ENCODE measurements around the gene SP5.

SP5 gene

GRCh38 chr2:170695521-170696410 lies 19.4 kb upstream of the SP5 start:
- Histone ChIP-seq H3K79me2 (ENCODE audit: low read length) (no peaks in the 10 kb centered on the region), H3K9me2 (replicated peaks; ENCODE audit: insufficient read depth, low read length) (no peaks in the 10 kb centered on the region), H3K27ac (ENCODE audit: low read length) (no peak overlapping the region), H2AFZ (ENCODE audit: low read length) (no peak overlapping the region), H3F3A (ENCODE audit: insufficient read depth, low read length) (no peaks in the 10 kb centered on the region), H4K20me1 (ENCODE audit: insufficient read depth, low read length) (no peaks in the 10 kb centered on the region), H3K27me3 (replicated peaks; ENCODE audit: insufficient read depth, low read length) (no peaks in the 10 kb centered on the region), H3K9ac (ENCODE audit: low read length) (no peak overlapping the region), H3K4me1 (ENCODE audit: low read length) (no peaks in the 10 kb centered on the region), H3K4me2 (ENCODE audit: low read depth, low read length) (no peak overlapping the region), H3K9me3 (replicated peaks; ENCODE audit: insufficient read depth, low read length) (no peaks in the 10 kb centered on the region), H3K36me3 (replicated peaks; ENCODE audit: insufficient read depth, low read length) (no peaks in the 10 kb centered on the region), H3K4me3 (ENCODE audit: low read length) (no peak overlapping the region)
- no peak for DNase-seq
- no peak for TF ChIP-seq EZH2 (optimal IDR thresholded peaks at IDR 0.05; ENCODE audit: low read depth, low read length)
- TF ChIP-seq, protein P1, sequence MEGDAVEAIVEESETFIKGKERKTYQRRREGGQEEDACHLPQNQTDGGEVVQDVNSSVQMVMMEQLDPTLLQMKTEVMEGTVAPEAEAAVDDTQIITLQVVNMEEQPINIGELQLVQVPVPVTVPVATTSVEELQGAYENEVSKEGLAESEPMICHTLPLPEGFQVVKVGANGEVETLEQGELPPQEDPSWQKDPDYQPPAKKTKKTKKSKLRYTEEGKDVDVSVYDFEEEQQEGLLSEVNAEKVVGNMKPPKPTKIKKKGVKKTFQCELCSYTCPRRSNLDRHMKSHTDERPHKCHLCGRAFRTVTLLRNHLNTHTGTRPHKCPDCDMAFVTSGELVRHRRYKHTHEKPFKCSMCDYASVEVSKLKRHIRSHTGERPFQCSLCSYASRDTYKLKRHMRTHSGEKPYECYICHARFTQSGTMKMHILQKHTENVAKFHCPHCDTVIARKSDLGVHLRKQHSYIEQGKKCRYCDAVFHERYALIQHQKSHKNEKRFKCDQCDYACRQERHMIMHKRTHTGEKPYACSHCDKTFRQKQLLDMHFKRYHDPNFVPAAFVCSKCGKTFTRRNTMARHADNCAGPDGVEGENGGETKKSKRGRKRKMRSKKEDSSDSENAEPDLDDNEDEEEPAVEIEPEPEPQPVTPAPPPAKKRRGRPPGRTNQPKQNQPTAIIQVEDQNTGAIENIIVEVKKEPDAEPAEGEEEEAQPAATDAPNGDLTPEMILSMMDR (IDR thresholded peaks at IDR 0.05; ENCODE audit: low read length) = no peak
- TF ChIP-seq EZH2phosphoT487 (IDR thresholded peaks at IDR 0.05; ENCODE audit: low read length) = no peak

DNA sequence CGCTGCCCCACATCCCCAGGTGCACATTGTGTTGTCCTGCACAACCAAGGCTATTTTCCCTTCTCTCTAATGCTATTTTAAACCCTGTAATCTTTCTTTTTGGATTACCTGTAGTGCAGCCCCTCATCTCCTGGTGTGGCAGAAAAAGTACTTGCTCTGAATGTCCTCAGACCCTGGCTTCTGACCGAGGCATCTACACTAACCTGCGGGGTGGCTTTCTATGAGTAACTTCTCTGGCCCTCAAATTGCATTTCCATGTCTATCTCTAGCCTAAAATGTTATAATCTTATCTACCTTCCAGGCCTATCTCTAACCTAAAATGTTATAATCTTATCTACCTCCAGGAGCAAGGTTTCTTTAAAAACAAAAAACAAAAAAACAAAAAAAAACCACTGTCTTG lies 18.2 kb upstream of the SP5 start:
- Histone ChIP-seq H3K4me1 (ENCODE audit: low read length) (no peaks in the 10 kb centered on the region), H4K20me1 (ENCODE audit: insufficient read depth, low read length) (no peaks in the 10 kb centered on the region), H3K27ac (ENCODE audit: low read length) (no peak overlapping the region), H3K79me2 (ENCODE audit: low read length) (no peaks in the 10 kb centered on the region), H3K9ac (ENCODE audit: low read length) (no peak overlapping the region), H3K36me3 (replicated peaks; ENCODE audit: insufficient read depth, low read length) (no peaks in the 10 kb centered on the region), H3K9me3 (replicated peaks; ENCODE audit: insufficient read depth, low read length) (no peaks in the 10 kb centered on the region), H3K9me2 (replicated peaks; ENCODE audit: insufficient read depth, low read length) (no peaks in the 10 kb centered on the region), H3F3A (ENCODE audit: insufficient read depth, low read length) (no peaks in the 10 kb centered on the region), H3K4me2 (ENCODE audit: low read depth, low read length) (no peak overlapping the region), H3K27me3 (replicated peaks; ENCODE audit: insufficient read depth, low read length) (no peaks in the 10 kb centered on the region), H3K4me3 (ENCODE audit: low read length) (no peak overlapping the region), H2AFZ (ENCODE audit: low read length) (no peak overlapping the region)
- DNase-seq = no peak
- TF ChIP-seq EZH2phosphoT487 (IDR thresholded peaks at IDR 0.05; ENCODE audit: low read length) = no peak
- TF ChIP-seq, protein P1 (IDR thresholded peaks at IDR 0.05; ENCODE audit: low read length) = no peak
- no peak for TF ChIP-seq EZH2 (optimal IDR thresholded peaks at IDR 0.05; ENCODE audit: low read depth, low read length)

DNA sequence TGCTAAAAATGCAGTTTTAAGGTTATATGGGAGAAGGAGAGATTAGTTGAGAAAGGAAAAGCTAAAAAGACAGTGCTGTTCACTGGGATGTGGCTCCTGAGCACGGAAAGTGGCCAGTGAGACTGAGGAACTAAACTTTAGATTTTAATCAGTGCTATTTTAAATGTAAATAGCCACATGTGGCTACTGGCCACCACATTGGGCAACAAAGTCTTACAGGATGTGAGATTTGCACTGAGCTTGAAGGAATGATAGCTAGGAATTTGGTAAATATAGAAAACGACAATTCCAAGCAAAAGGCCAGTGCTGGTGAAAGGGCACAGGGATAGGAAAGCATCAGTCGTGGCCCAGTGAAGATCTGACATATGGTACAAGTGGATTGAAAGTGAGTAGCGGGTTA lies 14.1 kb upstream of the SP5 start:
- Histone ChIP-seq H3K36me3 (replicated peaks; ENCODE audit: insufficient read depth, low read length) (no peaks in the 10 kb centered on the region), H3K27ac (ENCODE audit: low read length) (no peak overlapping the region), H3K27me3 (replicated peaks; ENCODE audit: insufficient read depth, low read length) (no peaks in the 10 kb centered on the region), H3K4me2 (ENCODE audit: low read depth, low read length) (no peak overlapping the region), H3K79me2 (ENCODE audit: low read length) (no peaks in the 10 kb centered on the region), H3K4me3 (ENCODE audit: low read length) (no peak overlapping the region), H2AFZ (ENCODE audit: low read length) (no peak overlapping the region), H3K4me1 (ENCODE audit: low read length) (no peaks in the 10 kb centered on the region), H3K9me2 (replicated peaks; ENCODE audit: insufficient read depth, low read length) (no peaks in the 10 kb centered on the region), H3F3A (ENCODE audit: insufficient read depth, low read length) (no peaks in the 10 kb centered on the region), H3K9ac (ENCODE audit: low read length) (no peak overlapping the region), H4K20me1 (ENCODE audit: insufficient read depth, low read length) (no peaks in the 10 kb centered on the region), H3K9me3 (replicated peaks; ENCODE audit: insufficient read depth, low read length) (no peaks in the 10 kb centered on the region)
- TF ChIP-seq EZH2 (optimal IDR thresholded peaks at IDR 0.05; ENCODE audit: low read depth, low read length) = no peak
- TF ChIP-seq, protein P1 (IDR thresholded peaks at IDR 0.05; ENCODE audit: low read length) = no peak
- no peak for TF ChIP-seq EZH2phosphoT487 (IDR thresholded peaks at IDR 0.05; ENCODE audit: low read length)
- no peak for DNase-seq
